SK-N-SH (cell line): Measurements from ENCODE around the gene CCSER1. TPM values are rescaled to one million over a fixed set of nuclear protein-coding genes. Genes with fewer than 3 reads are reported as not detected.
"Not testable (repeated sequence)": the region's sequence is repeated elsewhere in the genome, so short reads cannot be mapped to it uniquely, and the experiment has no call there.

Source experiments
- CTCF ChIA-PET: fragments of 300-600, 350-600 bp; formaldehyde crosslinking; extraction: SDS; loops from one replicate; lab custom pipeline; 2021; lab: Yijun Ruan, JAX
- POLR2A ChIA-PET: fragments of 350-600 bp; sonication (Branson Sonifier 250); formaldehyde crosslinking; extraction: SDS; loops from one replicate; lab custom pipeline; 2020; ENCODE audit warnings: antibody characterized with exemption, inconsistent platforms; lab: Yijun Ruan, JAX
- DNase-seq: peaks from one replicate; pipeline ENCODE4 v3.0.0; 2012
- H2AFZ ChIP-seq: fragments of 200-600 bp; sonication (generic); 2 replicates; pipeline ENCODE4 v1.8.1; 2016; ENCODE audit warnings: antibody characterized with exemption, mild to moderate bottlenecking, low read depth
- H3F3A ChIP-seq: fragments of 200-600 bp; sonication (generic); replicated peaks from 2 replicates; pipeline ENCODE3; 2016; ENCODE audit warnings: antibody characterized with exemption, mild to moderate bottlenecking; ENCODE audit not compliant: insufficient read depth
- H3K27ac ChIP-seq, 2 experiments: fragments of 200-500 bp in 1 of 2; fragments of 200-600 bp in 1 of 2; sonication (Bioruptor generic) in 1 of 2; sonication (generic), shearing (Covaris generic) in 1 of 2; 2 replicates each; pipeline versions ENCODE4 v1.5.1 to v1.6.1; 2014 to 2016; ENCODE audit warnings: low read depth in 2 of 2, inconsistent platforms in 1 of 2, low read length in 1 of 2, mild to moderate bottlenecking in 1 of 2, mixed read lengths in 1 of 2
- H3K27me3 ChIP-seq: fragments of 200-600 bp; sonication (generic), shearing (Covaris generic); 2 replicates; pipeline ENCODE4 v1.6.1; 2016; ENCODE audit warnings: mixed run types; ENCODE audit not compliant: insufficient read depth
- H3K36me3 ChIP-seq, 2 experiments: fragments of 200-500 bp in 1 of 2; fragments of 200-600 bp in 1 of 2; sonication (Bioruptor generic) in 1 of 2; sonication (generic) in 1 of 2; replicated peaks in 1 of 2; 2 replicates each; pipeline versions ENCODE3 to v1.5.1; 2014 to 2016; ENCODE audit warnings: low read length in 1 of 2, mild to moderate bottlenecking in 1 of 2; ENCODE audit not compliant: insufficient read depth in 2 of 2, control insufficient read depth in 1 of 2
- H3K4me1 ChIP-seq, 2 experiments: fragments of 200-500 bp in 1 of 2; fragments of 200-600 bp in 1 of 2; sonication (Bioruptor generic) in 1 of 2; sonication (generic), shearing (Covaris generic) in 1 of 2; 2 replicates each; pipeline versions ENCODE4 v1.5.1 to v1.6.1; 2014 to 2016; ENCODE audit warnings: low read depth in 1 of 2, low read length in 1 of 2, mixed run types in 1 of 2; ENCODE audit not compliant: insufficient read depth in 2 of 2, control insufficient read depth in 1 of 2
- H3K4me2 ChIP-seq: fragments of 200-600 bp; sonication (generic), shearing (Covaris generic); 2 replicates; pipeline ENCODE4 v1.6.1; 2017; ENCODE audit warnings: mixed run types
- H3K4me3 ChIP-seq, 2 experiments: fragments of 200-500 bp in 1 of 2; fragments of 200-600 bp in 1 of 2; sonication (Bioruptor generic) in 1 of 2; sonication (generic), shearing (Covaris generic) in 1 of 2; 2 replicates each; pipeline versions ENCODE4 v1.5.1 to v1.8.1; 2014 to 2016; ENCODE audit warnings: low read depth in 2 of 2, inconsistent platforms in 1 of 2, low read length in 1 of 2, mild to moderate bottlenecking in 1 of 2, mixed read lengths in 1 of 2, moderate library complexity in 1 of 2
- H3K79me2 ChIP-seq: fragments of 200-600 bp; sonication (generic); 2 replicates; pipeline ENCODE4 v1.8.1; 2017; ENCODE audit warnings: mild to moderate bottlenecking; ENCODE audit not compliant: insufficient read depth
- H3K9ac ChIP-seq: fragments of 200-600 bp; sonication (generic); 2 replicates; pipeline ENCODE4 v1.6.1; 2017; ENCODE audit warnings: mixed run types
- H3K9me2 ChIP-seq: fragments of 200-600 bp; sonication (generic); 2 replicates; pipeline ENCODE4 v1.6.1; 2017; ENCODE audit warnings: mixed run types
- H3K9me3 ChIP-seq: fragments of 200-600 bp; sonication (generic); 2 replicates; pipeline ENCODE4 v1.6.1; 2017; ENCODE audit warnings: mixed run types, mild to moderate bottlenecking, moderate library complexity
- H4K20me1 ChIP-seq: fragments of 200-600 bp; sonication (generic); 2 replicates; pipeline ENCODE4 v1.6.1; 2017; ENCODE audit warnings: mild to moderate bottlenecking, mixed run types; ENCODE audit not compliant: insufficient read depth
- EZH2phosphoT487 ChIP-seq: fragments of 200-600 bp; sonication (generic); IDR thresholded peaks from 2 replicates; pipeline ENCODE4 v1.6.1; 2017; ENCODE audit warnings: low read depth, mixed run types, mild to moderate bottlenecking, antibody characterized with exemption, moderate library complexity, borderline replicate concordance
- FOSL2 ChIP-seq: IDR thresholded peaks from 2 replicates; pipeline ENCODE4 v1.4.0; 2012; ENCODE audit warnings: low read depth, mild to moderate bottlenecking, moderate library complexity, borderline replicate concordance
- NRF1 ChIP-seq: IDR thresholded peaks from 2 replicates; pipeline ENCODE4 v1.6.1; 2012; ENCODE audit warnings: low read depth, mild to moderate bottlenecking, low read length
- PBX3 ChIP-seq: IDR thresholded peaks from 2 replicates; pipeline ENCODE4; 2012
- RAD21 ChIP-seq: IDR thresholded peaks from 2 replicates; pipeline ENCODE4 v1.6.1; 2012; ENCODE audit warnings: mild to moderate bottlenecking, low read length
- TAF1 ChIP-seq: IDR thresholded peaks from 2 replicates; pipeline ENCODE4 v1.6.1; 2012; ENCODE audit warnings: low read depth, mild to moderate bottlenecking, low read length, moderate library complexity, borderline replicate concordance
- WGBS: methylation state at CpG from one replicate; pipeline ENCODE4 v1.1.6; 2017; ENCODE audit warnings: low lambda C conversion rate; 5-methylcytosine and 5-hydroxymethylcytosine counted together
- polyA plus RNA-seq, 3 experiments: library from polyadenylated mRNA; depleted of rRNA; stranded (reverse); fragments of >200 nt; gene quantifications; 2 replicates each; pipeline ENCODE4 v1.2.3, GENCODE V29; 2012

The CCSER1 gene
- polyA plus RNA-seq, 1 of the 3 experiments (the other 2 are of a cell fraction), result 0.05 TPM

DNA sequence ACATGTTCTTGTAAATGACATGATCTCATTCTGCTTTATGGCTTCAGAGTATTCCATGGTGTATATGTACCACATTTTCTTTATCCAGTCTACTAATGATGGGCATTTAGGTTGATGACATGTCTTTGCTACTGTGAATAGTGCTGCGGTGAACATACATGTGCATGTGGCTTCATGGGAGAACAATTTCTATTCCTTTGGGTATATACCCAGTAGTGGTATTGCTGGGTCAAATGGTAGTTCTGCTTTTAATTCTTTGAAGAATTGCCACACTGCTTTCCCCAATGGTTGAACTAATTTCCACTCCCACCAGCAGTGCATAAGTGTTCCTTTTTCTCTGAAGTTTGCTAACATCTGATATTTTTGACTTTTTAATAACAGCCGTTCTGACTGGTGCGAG lies 1080.3 kb downstream of the CCSER1 start:
- Histone ChIP-seq H3K9me2 (no peaks in the 10 kb centered on the region), H2AFZ (no peak overlapping the region), H3K27me3 (no peaks in the 10 kb centered on the region), H3K4me2 (no peak overlapping the region), H3K4me1 (no peaks in the 10 kb centered on the region), H3K79me2 (no peaks in the 10 kb centered on the region), H3K27ac (no peak overlapping the region), H3F3A (no peaks in the 10 kb centered on the region), H3K9ac (no peak overlapping the region), H3K4me3 (no peak overlapping the region), H3K36me3 (no peaks in the 10 kb centered on the region), H3K9me3 (no peaks in the 10 kb centered on the region), H4K20me1 (no peaks in the 10 kb centered on the region)
- no peak for DNase-seq
- 75% methylated on average over 3 of the region's 3 CpGs for WGBS
- TF ChIP-seq EZH2phosphoT487 (no peak), PBX3 (no peak), FOSL2 (no peak), RAD21 (no peak), NRF1 (no peak)
- POLR2A ChIA-PET, result no interaction called here
- CTCF ChIA-PET, result no interaction called here

GRCh38 chr4:91212211-91212610 lies 1085.0 kb downstream of the CCSER1 start:
- H3K4me1 ChIP-seq, result no peaks in the 10 kb centered on the region
- H3K4me2 ChIP-seq, result no peak overlapping the region
- no peak overlapping the region for H2AFZ ChIP-seq
- POLR2A ChIA-PET, result no interaction called here
- H3K9me3 ChIP-seq, result no peaks in the 10 kb centered on the region
- no peaks in the 10 kb centered on the region for H4K20me1 ChIP-seq
- no peak overlapping the region for H3K27ac ChIP-seq
- WGBS, result 39% methylated on average over 3 of the region's 3 CpGs
- H3K27me3 ChIP-seq, result no peaks in the 10 kb centered on the region
- TF ChIP-seq TAF1, result no peak
- CTCF ChIA-PET, result no interaction called here
- no peaks in the 10 kb centered on the region for H3K36me3 ChIP-seq
- H3K9me2 ChIP-seq, result no peaks in the 10 kb centered on the region
- H3K79me2 ChIP-seq, result no peaks in the 10 kb centered on the region
- no peak overlapping the region for H3K9ac ChIP-seq
- no peak for DNase-seq
- H3F3A ChIP-seq, result no peaks in the 10 kb centered on the region
- no peak overlapping the region for H3K4me3 ChIP-seq

- H3K36me3 ChIP-seq, DNase-seq, H3K9me3 ChIP-seq, H2AFZ ChIP-seq, POLR2A ChIA-PET, H3K4me2 ChIP-seq, H3K27me3 ChIP-seq, H3K4me3 ChIP-seq, H3K27ac ChIP-seq, H3K9ac ChIP-seq, H3K79me2 ChIP-seq, CTCF ChIA-PET, H3K9me2 ChIP-seq, H3K4me1 ChIP-seq, H4K20me1 ChIP-seq, H3F3A ChIP-seq: not testable (repeated sequence)
- 80% methylated on average over 2 of the region's 26 CpGs for WGBS
These were observed 1090.7 kb downstream of the CCSER1 start for GRCh38 chr4:91217831-91218403.
